ENCODE results near the gene PNMA3.

GRCh38 chrX:153059191-153060094 lies 3.2 kb downstream of the PNMA3 start:
- TF ChIP-seq CTCF (IDR thresholded peaks at IDR 0.05), result no peak
- TF ChIP-seq POLR2A (IDR thresholded peaks at IDR 0.05), result no peak
